Adipocyte (in vitro differentiated cells): Measurements from ENCODE around the gene CERS4.

Experiments used
- DNase-seq: peaks from one replicate; pipeline ENCODE4 v3.0.0-alpha.2; 2015; ENCODE audit warnings: low read depth
- H3K27me3 ChIP-seq: replicated peaks from 2 replicates; pipeline ENCODE4 v1.7.0; 2013; ENCODE audit warnings: mild to moderate bottlenecking, low read length, moderate library complexity; ENCODE audit not compliant: control insufficient read depth, insufficient read depth
- H3K36me3 ChIP-seq: 2 replicates; pipeline ENCODE4 v1.7.0; 2013; ENCODE audit warnings: low read length, mild to moderate bottlenecking, moderate library complexity; ENCODE audit not compliant: control insufficient read depth, insufficient read depth, severe bottlenecking
- H3K4me1 ChIP-seq: 2 replicates; pipeline ENCODE4 v1.7.0; 2013; ENCODE audit warnings: mild to moderate bottlenecking, low read length, moderate library complexity; ENCODE audit not compliant: control insufficient read depth, insufficient read depth
- H3K4me3 ChIP-seq: 2 replicates; pipeline ENCODE4 v1.7.0; 2013; ENCODE audit warnings: mild to moderate bottlenecking, low read length, moderate library complexity
- H3K9ac ChIP-seq: 2 replicates; pipeline ENCODE4 v1.7.0; 2013; ENCODE audit warnings: mild to moderate bottlenecking, low read length, moderate library complexity
- H3K9me3 ChIP-seq: 2 replicates; pipeline ENCODE4 v1.7.0; 2013; ENCODE audit warnings: mild to moderate bottlenecking, low read length, moderate library complexity; ENCODE audit not compliant: control insufficient read depth

The CERS4 gene

GRCh38 chr19:8208922-8209461 lies at the start of gene CERS4:
TSS of gene CERS4 (plus strand) at chr19:8209370. CDS start at chr19:8251077, 41,707 bp downstream.
- Histone ChIP-seq H3K9ac (peak within 1 kb of the TSS; percentile 83), H3K36me3 (no peaks in the 10 kb centered on the region), H3K4me3 (peak within 1 kb of the TSS; percentile 82), H3K27me3 (no peaks in the 10 kb centered on the region), H3K4me1 (peaks cover 11% of the 10 kb centered on the region), H3K9me3 (no peaks in the 10 kb centered on the region)
- peak; percentile 78 for DNase-seq

GRCh38 chr19:8161135-8161646 lies 48.0 kb upstream of the CERS4 start:
- Histone ChIP-seq H3K9me3 (no peaks in the 10 kb centered on the region), H3K36me3 (no peaks in the 10 kb centered on the region), H3K27me3 (peaks cover 4% of the 10 kb centered on the region), H3K9ac (no peak overlapping the region), H3K4me1 (no peaks in the 10 kb centered on the region), H3K4me3 (no peak overlapping the region)
- no peak for DNase-seq

- H3K9me3 ChIP-seq, result no peaks in the 10 kb centered on the region
- H3K27me3 ChIP-seq, result no peaks in the 10 kb centered on the region
- no peak overlapping the region for H3K4me3 ChIP-seq
- H3K4me1 ChIP-seq, result peaks cover 9% of the 10 kb centered on the region
- no peaks in the 10 kb centered on the region for H3K36me3 ChIP-seq
- H3K9ac ChIP-seq, result no peak overlapping the region
- DNase-seq, result no peak
Measured at GRCh38 chr19:8163759-8164158, 45.4 kb upstream of the CERS4 start.

- DNase-seq, result no peak
- no peaks in the 10 kb centered on the region for H3K36me3 ChIP-seq
- peaks cover 9% of the 10 kb centered on the region for H3K4me1 ChIP-seq
- H3K9me3 ChIP-seq, result no peaks in the 10 kb centered on the region
- peaks cover 9% of the 10 kb centered on the region for H3K27me3 ChIP-seq
- H3K4me3 ChIP-seq, result no peak overlapping the region
- H3K9ac ChIP-seq, result no peak overlapping the region
Measured at GRCh38 chr19:8167985-8168384, 41.2 kb upstream of the CERS4 start.

GRCh38 chr19:8168537-8168936 lies 40.6 kb upstream of the CERS4 start:
- no peak overlapping the region for H3K9ac ChIP-seq
- no peak for DNase-seq
- peaks cover 9% of the 10 kb centered on the region for H3K27me3 ChIP-seq
- H3K4me1 ChIP-seq, result peaks cover 9% of the 10 kb centered on the region
- H3K9me3 ChIP-seq, result no peaks in the 10 kb centered on the region
- H3K36me3 ChIP-seq, result no peaks in the 10 kb centered on the region
- no peak overlapping the region for H3K4me3 ChIP-seq

GRCh38 chr19:8174706-8175105 lies 34.5 kb upstream of the CERS4 start:
- Histone ChIP-seq H3K4me1 (no peaks in the 10 kb centered on the region), H3K36me3 (no peaks in the 10 kb centered on the region), H3K4me3 (no peak overlapping the region), H3K27me3 (peaks cover 9% of the 10 kb centered on the region), H3K9me3 (no peaks in the 10 kb centered on the region), H3K9ac (no peak overlapping the region)
- no peak for DNase-seq

GRCh38 chr19:8180018-8180417 lies 29.2 kb upstream of the CERS4 start:
- no peak overlapping the region for H3K4me3 ChIP-seq
- no peaks in the 10 kb centered on the region for H3K36me3 ChIP-seq
- no peak overlapping the region for H3K9ac ChIP-seq
- no peaks in the 10 kb centered on the region for H3K4me1 ChIP-seq
- H3K27me3 ChIP-seq, result no peaks in the 10 kb centered on the region
- H3K9me3 ChIP-seq, result no peaks in the 10 kb centered on the region
- no peak for DNase-seq

- Histone ChIP-seq H3K27me3 (no peaks in the 10 kb centered on the region), H3K4me1 (no peaks in the 10 kb centered on the region), H3K9ac (no peak overlapping the region), H3K36me3 (no peaks in the 10 kb centered on the region), H3K4me3 (no peak overlapping the region), H3K9me3 (no peaks in the 10 kb centered on the region)
- DNase-seq, result no peak
Measured at GRCh38 chr19:8184274-8184673, 24.9 kb upstream of the CERS4 start.

GRCh38 chr19:8185343-8186068 lies 23.7 kb upstream of the CERS4 start:
- H3K27me3 ChIP-seq, result no peaks in the 10 kb centered on the region
- H3K4me1 ChIP-seq, result no peaks in the 10 kb centered on the region
- peak; percentile 58 for DNase-seq
- H3K9me3 ChIP-seq, result no peaks in the 10 kb centered on the region
- no peak overlapping the region for H3K4me3 ChIP-seq
- no peaks in the 10 kb centered on the region for H3K36me3 ChIP-seq
- no peak overlapping the region for H3K9ac ChIP-seq

- no peaks in the 10 kb centered on the region for H3K36me3 ChIP-seq
- no peaks in the 10 kb centered on the region for H3K27me3 ChIP-seq
- H3K9me3 ChIP-seq, result no peaks in the 10 kb centered on the region
- no peaks in the 10 kb centered on the region for H3K4me1 ChIP-seq
- no peak overlapping the region for H3K4me3 ChIP-seq
- no peak overlapping the region for H3K9ac ChIP-seq
- DNase-seq, result no peak
Measured at GRCh38 chr19:8192221-8192820, 16.8 kb upstream of the CERS4 start.

GRCh38 chr19:8194528-8195267 lies 14.5 kb upstream of the CERS4 start:
- Histone ChIP-seq H3K4me1 (no peaks in the 10 kb centered on the region), H3K9ac (no peak overlapping the region), H3K9me3 (no peaks in the 10 kb centered on the region), H3K27me3 (no peaks in the 10 kb centered on the region), H3K36me3 (no peaks in the 10 kb centered on the region), H3K4me3 (no peak overlapping the region)
- DNase-seq, result no peak
